H4 (cell line): ENCODE data around the gene SLC5A10. TPM values are rescaled to one million over a fixed set of nuclear protein-coding genes. Genes with fewer than 3 reads are reported as not detected.
"Not testable (repeated sequence)": the region's sequence is repeated elsewhere in the genome, so short reads cannot be mapped to it uniquely, and the experiment has no call there.

Source experiments
- DNase-seq: peaks from one replicate; pipeline ENCODE4 v3.0.0-alpha.2; 2015; ENCODE audit warnings: low spot score
- total RNA-seq: library from RNA; depleted of rRNA; stranded (reverse); fragments of >200 nt; shearing (Covaris generic); gene quantifications from 2 replicates; pipeline ENCODE4 v1.2.3, GENCODE V29; 2014; rRNA removed

The SLC5A10 gene
- 0.10 TPM in 1 of 2 replicates, not detected in the other for total RNA-seq

DNA sequence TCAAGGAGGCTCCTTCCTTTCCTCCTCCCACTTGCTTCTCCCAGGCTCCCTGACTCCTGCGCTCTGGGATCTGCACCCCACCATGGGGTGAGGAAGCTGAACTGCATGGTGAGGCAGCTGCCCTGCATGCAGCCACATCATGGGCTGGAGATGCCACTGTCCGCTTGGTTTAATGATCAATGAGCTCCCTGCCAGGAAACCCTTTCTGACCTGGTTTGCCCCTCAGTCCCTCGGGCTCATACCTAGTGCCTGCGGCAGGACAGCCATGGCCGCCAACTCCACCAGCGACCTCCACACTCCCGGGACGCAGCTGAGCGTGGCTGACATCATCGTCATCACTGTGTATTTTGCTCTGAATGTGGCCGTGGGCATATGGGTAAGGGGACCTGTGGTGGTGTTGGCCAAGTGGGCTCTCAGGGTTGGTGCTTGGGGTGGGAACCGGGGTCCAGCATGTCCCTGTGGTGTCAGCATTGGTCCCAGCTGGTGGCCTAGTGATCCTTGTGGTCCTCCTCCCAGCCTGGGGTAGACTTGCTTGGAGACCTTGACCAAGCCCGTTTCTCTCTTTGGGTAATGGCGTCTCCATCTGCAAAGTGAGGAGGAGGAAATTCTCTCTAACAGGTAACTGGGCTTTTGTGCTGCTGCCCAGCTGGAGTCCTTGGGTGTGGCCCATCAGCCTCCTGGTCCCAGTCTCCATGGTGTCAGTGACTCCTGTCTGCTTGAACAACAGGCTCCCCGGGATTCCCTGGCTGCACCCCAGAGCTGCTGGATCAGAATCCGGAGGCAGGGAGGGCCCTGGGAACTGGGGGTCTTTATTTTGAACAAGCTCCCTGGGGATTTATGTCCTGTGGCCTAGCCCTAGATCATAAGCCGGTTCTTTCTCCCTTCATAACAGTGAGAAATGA is at the start of gene SLC5A10:
Gene SLC5A10 (plus strand): TSS at position 225 of the 902 bp plus-strand sequence. CDS start 41 bp downstream, at position 266.
- no peak for DNase-seq

GRCh38 chr17:18904482-18904881 is 47.5 kb upstream of the SLC5A10 start:
- no peak for DNase-seq

DNA sequence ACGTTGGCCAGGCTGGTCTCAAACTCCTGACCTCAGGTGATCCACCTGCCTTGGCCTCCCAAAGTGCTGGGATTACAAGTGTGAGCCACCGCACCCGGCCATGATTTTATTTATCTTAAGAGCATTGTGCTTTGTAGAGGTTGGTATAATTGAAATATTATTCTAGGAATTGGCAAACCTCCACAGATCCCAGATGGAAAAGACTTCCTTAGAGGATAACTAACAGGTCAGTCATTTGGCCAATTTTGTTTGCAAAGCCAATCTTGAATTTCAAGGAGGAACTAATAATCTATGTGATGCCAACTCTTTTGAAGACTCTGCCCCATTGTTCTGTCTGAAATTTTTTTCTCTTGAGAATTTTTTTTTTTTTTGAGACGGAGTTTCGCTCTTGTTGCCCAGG is 46.7 kb upstream of the SLC5A10 start:
- DNase-seq, result no peak

DNA sequence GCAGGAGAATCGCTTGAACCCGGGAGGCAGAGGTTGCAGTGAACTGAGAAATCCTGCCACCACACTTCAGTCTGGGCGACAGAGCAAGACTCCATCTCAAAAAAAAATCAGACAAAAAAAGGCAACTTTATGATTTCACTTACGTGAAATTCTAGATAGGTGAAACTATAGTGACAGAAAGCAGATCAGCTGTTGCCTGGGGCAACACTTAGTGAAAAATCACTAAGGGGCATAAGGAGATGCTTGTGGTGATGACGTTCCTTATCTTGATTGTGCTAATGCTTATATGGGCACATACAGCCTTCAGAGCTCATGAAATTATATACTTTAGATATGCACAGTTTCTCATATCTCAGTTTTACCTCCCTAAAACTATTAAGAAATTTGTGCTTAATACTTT is 41.6 kb upstream of the SLC5A10 start:
- DNase-seq, result no peak

- no peak for DNase-seq
Measured at GRCh38 chr17:18910881-18911280, 41.1 kb upstream of the SLC5A10 start.

DNA sequence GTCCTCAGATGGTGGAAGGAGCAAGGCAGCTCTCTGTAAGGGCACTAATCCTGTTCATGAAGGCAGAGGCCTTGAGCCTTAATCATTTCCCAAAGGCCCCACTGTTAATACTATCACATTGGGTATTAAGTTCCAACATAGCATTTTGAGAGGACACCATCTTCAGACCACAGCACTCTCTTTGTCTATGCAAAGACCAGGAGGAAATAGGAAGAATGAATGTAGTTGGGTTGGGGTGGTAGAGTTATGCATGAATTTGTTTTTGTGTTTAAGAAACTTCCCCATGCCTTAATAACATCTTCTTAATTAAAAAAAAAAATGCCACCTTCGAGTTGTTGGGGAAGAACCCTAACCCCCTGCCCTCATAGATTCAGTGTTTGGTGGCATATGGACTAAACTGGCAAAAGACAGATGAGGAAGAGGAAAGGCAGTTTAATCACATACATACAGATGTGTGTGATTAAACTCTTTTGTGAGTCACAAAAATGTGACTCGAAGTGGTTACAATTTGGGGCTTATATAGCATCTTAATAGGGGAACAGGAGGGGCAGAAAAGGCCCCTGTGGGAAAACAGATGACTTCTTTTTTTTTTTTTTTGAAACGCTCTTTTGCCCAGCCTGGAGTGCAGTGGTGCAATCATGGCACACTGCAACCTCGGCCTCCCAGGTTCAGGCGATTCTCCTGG is 35.0 kb upstream of the SLC5A10 start:
- no peak for DNase-seq

DNA sequence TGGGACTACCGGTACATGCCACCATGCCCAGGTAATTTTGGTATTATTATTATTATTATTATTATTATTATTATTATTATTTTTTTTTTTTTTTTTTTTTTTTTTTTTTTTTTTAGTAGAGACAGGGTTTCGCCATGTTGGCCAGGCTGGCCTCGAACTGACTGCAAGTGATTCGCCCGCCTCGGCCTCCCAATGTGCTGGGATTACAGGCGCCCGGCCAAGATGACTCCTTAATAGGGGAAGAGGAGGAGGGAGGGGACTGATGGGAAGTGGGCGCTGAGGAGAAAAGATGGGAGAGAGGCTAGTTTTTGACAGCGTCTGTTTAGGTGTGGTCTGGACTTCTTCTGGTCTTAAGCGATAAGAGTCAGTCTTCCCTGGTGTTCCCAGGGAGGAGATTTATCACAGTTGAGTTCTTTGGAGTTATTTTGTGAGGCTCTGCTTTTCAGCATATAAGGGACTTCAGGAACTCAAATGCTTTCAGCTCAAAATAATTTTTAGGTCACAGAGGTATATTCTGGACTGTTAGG is 34.4 kb upstream of the SLC5A10 start:
- DNase-seq, result no peak

DNA sequence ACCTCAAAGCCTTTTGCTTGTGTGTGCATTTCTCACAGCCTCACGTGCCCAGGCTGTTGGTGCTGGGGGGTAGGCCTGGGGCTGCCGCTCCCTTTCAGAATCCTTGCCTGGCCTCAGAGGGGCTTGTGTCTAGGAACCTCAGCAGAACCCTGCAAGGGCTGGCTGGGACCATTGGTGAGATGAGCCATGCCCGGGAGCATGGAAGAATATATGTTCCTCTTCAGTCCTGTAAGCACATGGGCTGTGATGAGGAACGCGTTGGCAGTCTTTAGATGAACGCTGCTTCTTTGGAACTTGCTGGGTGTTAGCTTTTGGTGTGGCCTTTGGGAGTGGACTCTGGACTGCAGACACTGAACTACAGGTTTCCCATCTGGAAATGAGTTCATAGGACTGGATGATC is 32.0 kb upstream of the SLC5A10 start:
- no peak for DNase-seq

DNA sequence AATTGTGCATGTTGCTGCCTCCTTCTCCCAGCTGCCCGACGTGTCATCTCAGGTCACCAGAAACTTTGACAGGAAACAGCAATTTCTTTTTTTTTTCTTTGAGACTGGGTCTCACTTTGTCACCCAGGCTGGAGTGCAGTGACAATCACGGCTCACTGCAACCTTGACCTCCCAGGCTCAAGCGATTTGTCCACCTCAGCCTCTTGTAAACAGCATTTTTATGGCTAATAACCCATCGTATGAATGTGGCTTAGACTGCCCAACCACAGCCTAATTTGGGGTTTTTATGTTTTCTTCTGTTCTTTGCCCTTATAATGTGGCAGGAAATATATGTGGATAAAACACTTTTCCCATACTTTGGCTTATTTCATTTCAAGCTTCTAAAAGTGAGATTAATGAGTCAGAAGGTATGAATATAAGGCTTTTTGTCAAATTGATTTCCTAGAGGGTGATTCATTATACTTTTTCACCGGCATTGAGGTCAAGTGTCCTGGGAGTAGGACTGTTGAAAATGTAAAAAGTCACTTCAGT is 31.0 kb upstream of the SLC5A10 start:
- no peak for DNase-seq

GRCh38 chr17:18921485-18921884 is 30.5 kb upstream of the SLC5A10 start:
- DNase-seq, result no peak

DNA sequence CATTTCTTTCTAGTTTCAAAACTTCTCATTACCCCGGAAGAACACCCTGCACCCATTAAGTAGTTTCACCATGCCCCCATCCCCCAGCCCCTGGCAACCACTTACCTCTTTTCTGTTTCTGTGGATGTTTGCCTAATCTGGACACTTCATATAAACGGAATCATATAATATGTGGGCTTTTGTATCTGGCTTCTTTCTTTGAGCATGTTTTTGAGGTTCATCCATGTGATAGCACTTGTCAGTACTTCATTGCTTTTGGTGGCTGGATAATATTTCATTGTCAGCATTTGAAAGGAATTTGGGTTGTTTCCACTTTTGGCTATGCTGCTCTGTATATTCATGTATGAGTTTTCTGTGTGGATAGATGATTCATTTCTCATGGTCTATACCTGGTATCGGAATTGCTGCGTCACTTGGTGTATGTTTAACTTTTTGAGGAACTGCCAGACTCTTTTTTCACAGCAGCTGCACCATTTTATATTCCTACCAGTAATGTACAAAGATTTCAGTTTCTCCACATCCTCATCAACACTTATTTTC is 30.0 kb upstream of the SLC5A10 start:
- DNase-seq, result no peak

DNA sequence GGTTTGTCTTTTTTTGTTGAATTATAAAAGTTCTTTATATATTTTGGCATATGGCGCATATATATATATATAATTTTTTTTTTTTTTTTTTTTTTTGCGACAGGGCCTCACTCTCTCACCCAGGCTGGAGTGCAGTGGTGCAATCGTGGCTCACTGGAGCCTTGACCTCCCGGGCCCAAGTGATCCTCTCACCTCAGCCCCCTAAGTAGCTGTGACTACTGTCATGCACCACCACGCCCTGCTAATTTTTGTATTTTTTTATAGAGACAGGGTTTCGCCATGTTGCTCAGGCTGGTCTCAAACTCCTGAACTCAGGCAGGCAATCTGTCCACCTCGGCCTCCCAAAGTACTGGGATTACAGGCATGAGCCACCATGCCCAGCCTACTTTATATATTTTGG is 29.4 kb upstream of the SLC5A10 start:
- not testable (repeated sequence) for DNase-seq

GRCh38 chr17:18925187-18925586 is 26.8 kb upstream of the SLC5A10 start:
- DNase-seq, result no peak

DNA sequence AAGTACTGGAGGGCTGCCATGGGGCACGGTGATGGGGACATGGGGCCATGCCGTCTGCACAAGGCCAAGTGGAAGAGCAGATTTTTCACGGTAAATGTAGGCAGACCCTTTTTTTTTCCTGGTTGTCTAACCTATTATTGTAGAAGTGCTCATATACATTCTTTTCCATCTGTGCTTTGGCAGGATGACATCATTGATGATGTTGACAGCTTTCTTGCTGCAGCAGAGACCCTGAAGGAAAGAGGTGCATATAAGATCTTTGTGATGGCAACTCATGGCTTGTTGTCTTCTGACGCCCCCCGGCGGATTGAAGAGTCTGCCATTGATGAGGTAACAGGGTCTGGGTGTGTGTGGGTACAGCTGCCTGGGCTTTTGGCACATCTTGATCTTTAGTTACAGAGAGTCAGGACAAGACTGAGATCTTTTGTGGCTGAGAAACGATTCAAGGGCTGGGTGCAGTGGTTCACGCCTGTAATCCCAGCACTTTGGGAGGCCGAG is 23.3 kb upstream of the SLC5A10 start:
- no peak for DNase-seq

- DNase-seq, result no peak
Measured at GRCh38 chr17:18932360-18933055, 19.5 kb upstream of the SLC5A10 start.

DNA sequence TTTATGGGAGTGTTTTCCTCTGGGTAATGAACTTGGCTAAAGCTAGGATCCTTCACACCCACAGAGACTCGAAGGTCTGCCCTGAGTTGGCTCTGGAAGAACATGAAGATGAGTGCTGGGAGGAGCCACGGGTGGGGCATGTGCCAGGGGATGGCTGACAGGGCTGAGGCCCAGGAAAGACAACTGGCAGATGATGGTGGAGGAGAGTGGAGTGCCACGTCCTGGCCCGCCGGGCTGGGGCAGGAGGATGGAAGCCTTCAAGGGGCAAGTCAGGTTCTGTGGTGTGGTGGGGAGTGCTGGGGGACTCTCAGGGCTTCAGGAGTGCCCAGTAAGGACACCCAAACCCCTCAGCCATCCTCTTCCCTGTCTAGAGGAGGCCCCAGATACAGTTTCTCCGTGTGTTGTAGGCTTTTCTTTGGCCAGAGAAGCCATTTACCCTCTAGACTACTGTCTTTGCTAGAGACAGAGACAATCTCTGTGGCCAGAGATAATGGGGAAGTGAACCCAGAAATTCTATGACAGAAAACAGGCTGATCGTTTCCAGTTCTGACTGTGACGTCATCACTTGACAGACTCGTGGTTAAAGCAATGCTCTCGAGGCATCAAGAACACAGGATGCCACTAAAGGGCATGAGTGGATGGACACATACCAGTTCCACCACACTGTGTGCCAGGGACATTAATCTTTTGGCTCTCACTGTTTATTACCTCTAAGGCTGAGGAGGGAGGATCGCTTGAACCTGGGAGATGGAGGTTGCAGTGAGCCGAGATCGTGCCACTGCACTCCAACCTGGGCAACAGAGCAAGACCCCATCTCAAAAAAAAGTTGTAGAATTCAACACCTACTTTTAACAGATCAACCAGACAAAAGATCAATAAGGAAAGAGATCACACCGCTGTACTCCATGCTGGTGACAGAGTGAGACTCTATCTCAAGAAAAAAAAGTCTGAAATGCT is 18.6 kb upstream of the SLC5A10 start:
- DNase-seq, result no peak

- DNase-seq, result no peak
Measured at GRCh38 chr17:18937981-18938691, 13.8 kb upstream of the SLC5A10 start.

GRCh38 chr17:18938692-18939023 is 13.3 kb upstream of the SLC5A10 start:
- DNase-seq, result no peak

GRCh38 chr17:18944646-18945045 is 7.3 kb upstream of the SLC5A10 start:
- DNase-seq, result no peak

GRCh38 chr17:18946536-18946935 is 5.4 kb upstream of the SLC5A10 start:
- no peak for DNase-seq
